Endothelial cell of umbilical vein (primary cell): Measurements from ENCODE around the gene AIDA. TPM values are rescaled to one million over a fixed set of nuclear protein-coding genes. Genes with fewer than 3 reads are reported as not detected.
A peak's percentile ranks its signal among the peaks of the same experiment; 100 is the strongest.

Source experiments
- BruUV-seq: library from RNA; stranded (reverse); fragments of 400-500 nt; replicated peaks from 2 replicates; lab custom pipeline; 2021; lab: Mats Ljungman, UMichigan
- CTCF ChIA-PET: fragments of 300-600, 350-600 bp; sonication (Branson Sonifier 250); formaldehyde crosslinking; loops from one replicate; lab custom pipeline; 2021; ENCODE audit warnings: antibody characterized with exemption, inconsistent platforms; lab: Charles Lee
- POLR2A ChIA-PET: fragments of 300-600, 350-600 bp; sonication (Branson Sonifier 250); formaldehyde crosslinking; loops from one replicate; lab custom pipeline; 2021; ENCODE audit warnings: antibody characterized with exemption, inconsistent platforms; lab: Charles Lee
- DNase-seq: peaks from one replicate; pipeline ENCODE4 v3.0.0-alpha.2; 2011; ENCODE audit warnings: low read depth, low spot score
- FAIRE-seq: peaks from 2 replicates; lab custom pipeline; 2011; peaks lifted over from hg19 to GRCh38; lab: Jason Lieb, UNC
- H2AFZ ChIP-seq: 2 replicates; pipeline ENCODE4 v1.6.0; 2012; ENCODE audit warnings: low read depth, low read length, control low read depth, inconsistent platforms
- H3K27ac ChIP-seq: 2 replicates; pipeline ENCODE4 v1.5.1; 2011; ENCODE audit warnings: low read depth, mild to moderate bottlenecking, control low read depth, low read length, moderate library complexity; ENCODE audit not compliant: insufficient read depth
- H3K27me3 ChIP-seq, 2 experiments: 2 replicates each; pipeline versions ENCODE4 v1.6.0 to v1.6.1; 2011; ENCODE audit warnings: low read length in 2 of 2, mixed read lengths in 1 of 2; ENCODE audit not compliant: control insufficient read depth in 2 of 2, insufficient read depth in 2 of 2
- H3K36me3 ChIP-seq, 2 experiments: 2 replicates in 1 of 2; 3 replicates in 1 of 2; pipeline ENCODE4 v1.5.1; 2011; ENCODE audit warnings: low read length in 2 of 2, mild to moderate bottlenecking in 1 of 2, moderate library complexity in 1 of 2; ENCODE audit not compliant: control insufficient read depth in 2 of 2, insufficient read depth in 2 of 2; ENCODE audit errors: extremely low read depth in 1 of 2
- H3K4me1 ChIP-seq: 3 replicates; pipeline ENCODE4 v1.5.1; 2011; ENCODE audit warnings: mild to moderate bottlenecking, low read length; ENCODE audit not compliant: control insufficient read depth, insufficient read depth; ENCODE audit errors: extremely low read depth
- H3K4me2 ChIP-seq: 2 replicates; pipeline ENCODE4 v1.6.1; 2011; ENCODE audit warnings: low read length, control low read depth, mixed read lengths; ENCODE audit not compliant: insufficient read depth
- H3K4me3 ChIP-seq, 3 experiments: fragments of 200-600 bp in 1 of 3; sonication (generic), shearing (Covaris generic) in 1 of 3; replicated peaks in 1 of 3; 2 replicates each; pipeline ENCODE4 v1.5.1; 2011 to 2016; ENCODE audit warnings: control low read depth in 3 of 3, low read length in 3 of 3, mild to moderate bottlenecking in 2 of 3, inconsistent platforms in 1 of 3, low read depth in 1 of 3, moderate library complexity in 1 of 3; ENCODE audit not compliant: insufficient read depth in 1 of 3
- H3K79me2 ChIP-seq: 2 replicates; pipeline ENCODE4 v1.6.0; 2012; ENCODE audit warnings: low read length, inconsistent platforms; ENCODE audit not compliant: control insufficient read depth, insufficient read depth
- H3K9ac ChIP-seq: replicated peaks from 2 replicates; pipeline ENCODE3; 2011; ENCODE audit warnings: low read length, control low read depth; ENCODE audit not compliant: insufficient read depth; ENCODE audit errors: extremely low read depth
- H3K9me1 ChIP-seq: replicated peaks from 3 replicates; pipeline ENCODE4 v1.6.0; 2011; ENCODE audit warnings: mild to moderate bottlenecking, low read length; ENCODE audit not compliant: control insufficient read depth, insufficient read depth; ENCODE audit errors: extremely low read depth
- H3K9me3 ChIP-seq: replicated peaks from 2 replicates; pipeline ENCODE4 v1.5.1; 2012; ENCODE audit warnings: low read length, inconsistent platforms; ENCODE audit not compliant: control insufficient read depth, insufficient read depth
- H4K20me1 ChIP-seq: replicated peaks from 2 replicates; pipeline ENCODE3; 2011; ENCODE audit warnings: mild to moderate bottlenecking, low read length; ENCODE audit not compliant: control insufficient read depth, insufficient read depth; ENCODE audit errors: extremely low read depth
- MYC ChIP-seq: IDR thresholded peaks from one replicate; pipeline ENCODE4 v1.6.1; 2011; ENCODE audit warnings: mild to moderate bottlenecking, low read depth, low read length
- POLR2A ChIP-seq: IDR thresholded peaks from 2 replicates; pipeline ENCODE4 v1.6.1; 2012; ENCODE audit warnings: low read depth, mild to moderate bottlenecking, control low read depth, low read length
- dilution Hi-C: fragments of 300-500 bp; cut with MboI; formaldehyde crosslinking; loops from one replicate; pipeline ENCODE4 v1.15.0; 2019; ENCODE audit warnings: low sequenced_read_pairs; ENCODE audit not compliant: extremely low pct_ligation_motif_present
- intact Hi-C: fragments of 100-400 bp; cut with micrococcal nuclease; formaldehyde crosslinking; loops from one replicate; pipeline ENCODE4 v1.10.0; 2022
- polyA plus RNA-seq, 4 experiments: library from polyadenylated mRNA; depleted of rRNA in 3 of 4; stranded (reverse) in 3 of 4; unstranded in 1 of 4; fragments of >200 nt; gene quantifications; 2 replicates each; pipeline versions ENCODE4 v1.2.1 to v1.2.3, GENCODE V29; 2011 to 2012; ENCODE audit warnings: missing spikeins in 1 of 4
- total RNA-seq: library from RNA; stranded (reverse); gene quantifications from 2 replicates; pipeline ENCODE4 v1.2.3, GENCODE V29; 2021
- TF ChIP-seq, protein P1 (sequence below): IDR thresholded peaks from 2 replicates; pipeline ENCODE4 v1.6.1; 2011; ENCODE audit not compliant: insufficient read depth, insufficient read length

Gene AIDA
- total and polyA plus RNA-seq, 2 donors (not counting 3 experiments of a cell fraction or from before 2014, with no cell fraction given) = 32.8 to 75.4 TPM

DNA sequence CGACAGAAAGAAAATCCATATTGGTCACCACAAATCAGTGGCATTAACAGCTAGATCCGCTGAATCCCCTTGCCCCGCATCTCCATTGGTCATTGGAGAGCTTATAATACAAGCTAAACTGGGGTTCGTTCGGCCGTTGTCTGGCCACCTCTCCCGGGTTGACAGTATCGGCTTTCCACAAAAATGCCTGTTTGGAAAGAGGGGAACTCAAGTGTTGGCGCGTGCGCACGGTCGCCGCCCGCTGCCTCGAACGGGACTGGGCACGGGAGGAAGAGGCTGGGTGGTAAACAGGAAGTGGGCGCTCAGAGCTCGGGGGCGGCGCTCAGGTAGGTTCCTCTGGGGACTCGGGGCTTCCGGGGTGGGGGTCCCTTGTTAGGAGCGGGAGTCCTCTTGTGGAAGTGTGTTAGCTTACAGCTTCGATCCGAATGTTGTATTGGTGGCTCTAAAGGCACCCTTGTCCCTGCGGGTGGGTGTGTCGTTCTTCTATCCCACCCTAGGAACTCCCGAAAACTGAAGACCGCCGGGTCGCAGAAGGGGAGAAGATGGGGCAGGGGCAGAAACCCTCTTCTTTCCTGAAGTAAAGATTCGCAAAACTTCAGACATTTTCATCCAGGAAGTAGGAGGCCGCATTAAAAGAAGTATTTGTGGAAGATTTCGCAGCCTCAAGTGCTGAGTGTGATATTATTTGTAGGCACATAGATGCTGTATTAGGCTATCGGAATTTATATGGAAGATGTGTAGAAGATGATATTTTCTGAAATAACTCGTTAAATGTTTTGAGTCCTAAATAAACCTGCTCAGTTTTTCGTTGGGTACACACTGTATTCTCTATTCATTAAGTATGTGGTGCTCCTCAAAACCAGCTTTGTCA lies 1.0 kb upstream of the AIDA start:
- no TSS peak for BruUV-seq
- intact Hi-C loops = loop anchor here (1.0 to 10.0 kb wide), 3 partner anchors 69 to 281 kb away; no protein-coding TSS in a partner anchor

More for the DNA sequence above, 1.0 kb upstream of the AIDA start:
- H3K36me3 ChIP-seq = peaks cover 0 to 2% of the 10 kb centered on the region in 2 experiments
- ChIA-PET POLR2A (interaction anchor here (0.6 kb wide), 1 partner anchor 430 kb away, joined by 7 read pairs; the partner anchor contains the start of gene TLR5), CTCF (interaction anchor here (1.0 to 2.2 kb wide), 7 partner anchors 72 to 411 kb away, joined by 3 to 6 read pairs (median 4); no protein-coding TSS in a partner anchor)
- peak overlapping the region; percentile 54 to 98 (median 92) for H3K4me3 ChIP-seq
- no peaks in the 10 kb centered on the region for H3K27me3 ChIP-seq
- H3K9me1 ChIP-seq = no peaks in the 10 kb centered on the region
- H3K79me2 ChIP-seq = peaks cover 43% of the 10 kb centered on the region
- peak; percentile 97 for DNase-seq
- peak overlapping the region; percentile 83 for H2AFZ ChIP-seq
- peak; percentile 87 for FAIRE-seq
- H3K9me3 ChIP-seq = no peaks in the 10 kb centered on the region
- peaks cover 14% of the 10 kb centered on the region for H3K4me1 ChIP-seq
- no peak for TF ChIP-seq POLR2A
- TF ChIP-seq MYC = peak; percentile 21
- TF ChIP-seq, protein P1, sequence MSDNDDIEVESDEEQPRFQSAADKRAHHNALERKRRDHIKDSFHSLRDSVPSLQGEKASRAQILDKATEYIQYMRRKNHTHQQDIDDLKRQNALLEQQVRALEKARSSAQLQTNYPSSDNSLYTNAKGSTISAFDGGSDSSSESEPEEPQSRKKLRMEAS = peak; percentile 35
- H3K27ac ChIP-seq = peak overlapping the region; percentile 90
- H4K20me1 ChIP-seq = no peaks in the 10 kb centered on the region
- dilution Hi-C loops = no loop called here
- H3K9ac ChIP-seq = peak overlapping the region; percentile 99
- H3K4me2 ChIP-seq = peak overlapping the region; percentile 93
